H1 (cell line): ENCODE results near the gene MEGF9. TPM values are rescaled to one million over a fixed set of nuclear protein-coding genes. Genes with fewer than 3 reads are reported as not detected.

Experiments
- ATF3 ChIP-seq: IDR thresholded peaks from 2 replicates; pipeline ENCODE4 v1.6.1; 2011; ENCODE audit warnings: low read depth, mild to moderate bottlenecking, low read length; ENCODE audit not compliant: insufficient read depth
- BCL11A ChIP-seq, 2 experiments: IDR thresholded peaks; one replicate each; pipeline ENCODE4 v1.6.1; 2011; ENCODE audit warnings: low read depth in 2 of 2, low read length in 2 of 2, mild to moderate bottlenecking in 2 of 2
- BRCA1 ChIP-seq: IDR thresholded peaks from 2 replicates; pipeline ENCODE4 v1.6.1; 2012; ENCODE audit warnings: low read depth, low read length, improper control_type of control experiment
- CBX5 ChIP-seq: fragments of 300-800, 300-1000 bp; sonication (generic); IDR thresholded peaks from 2 replicates; pipeline ENCODE4 v1.7.1; 2016; ENCODE audit warnings: antibody characterized with exemption, low read length, low read depth
- CHD2 ChIP-seq: IDR thresholded peaks from 2 replicates; pipeline ENCODE4 v1.6.1; 2012; ENCODE audit warnings: low read length, improper control_type of control experiment
- CREB1 ChIP-seq: IDR thresholded peaks from 2 replicates; pipeline ENCODE4 v1.6.1; 2012; ENCODE audit warnings: inconsistent platforms
- CTBP2 ChIP-seq: IDR thresholded peaks from 2 replicates; pipeline ENCODE4 v1.7.0; 2011; ENCODE audit warnings: borderline replicate concordance, mild to moderate bottlenecking, moderate library complexity, mixed read lengths, low read length; ENCODE audit not compliant: insufficient read depth, insufficient read length
- EGR1 ChIP-seq: IDR thresholded peaks from 2 replicates; pipeline ENCODE4 v1.6.1; 2011; ENCODE audit warnings: low read depth, low read length, borderline replicate concordance
- EP300 ChIP-seq, 2 experiments: IDR thresholded peaks; 1 replicate in 1 of 2; 2 replicates in 1 of 2; pipeline ENCODE4 v1.6.1; 2011 to 2012; ENCODE audit warnings: low read depth in 2 of 2, low read length in 2 of 2, mild to moderate bottlenecking in 2 of 2, borderline replicate concordance in 1 of 2, inconsistent platforms in 1 of 2, moderate library complexity in 1 of 2
- EZH2 ChIP-seq: fragments of 200-600 bp; sonication (generic); IDR thresholded peaks from 2 replicates; pipeline ENCODE4 v1.7.1; 2012; ENCODE audit warnings: low read depth, mild to moderate bottlenecking, moderate library complexity, low read length, inconsistent platforms; ENCODE audit not compliant: severe bottlenecking
- GTF2F1 ChIP-seq: IDR thresholded peaks from 2 replicates; pipeline ENCODE4 v1.6.1; 2012; ENCODE audit warnings: low read depth, low read length, improper control_type of control experiment, borderline replicate concordance
- HDAC2 ChIP-seq, 2 experiments: fragments of 300-600 bp in 1 of 2; sonication (generic) in 1 of 2; IDR thresholded peaks; 2 replicates each; pipeline ENCODE4 v1.6.1; 2011 to 2012; ENCODE audit warnings: low read depth in 2 of 2, low read length in 2 of 2, mild to moderate bottlenecking in 2 of 2, moderate library complexity in 2 of 2, borderline replicate concordance in 1 of 2, inconsistent platforms in 1 of 2
- JUN ChIP-seq: IDR thresholded peaks from 2 replicates; pipeline ENCODE4 v1.6.1; 2011; ENCODE audit warnings: low read depth, mild to moderate bottlenecking, improper control_type of control experiment, low read length
- KDM1A ChIP-seq: fragments of 200-600, 300-600 bp; sonication (generic); IDR thresholded peaks from 2 replicates; pipeline ENCODE4 v1.7.1; 2016; ENCODE audit warnings: mild to moderate bottlenecking, low read length, borderline replicate concordance
- NANOG ChIP-seq: IDR thresholded peaks from 2 replicates; pipeline ENCODE4 v1.6.1; 2011; ENCODE audit warnings: low read length, low read depth, mild to moderate bottlenecking, inconsistent platforms; ENCODE audit not compliant: insufficient read depth, poor library complexity, severe bottlenecking
- NRF1 ChIP-seq: IDR thresholded peaks from 2 replicates; pipeline ENCODE4 v1.6.1; 2011; ENCODE audit warnings: mild to moderate bottlenecking, low read depth, low read length, improper control_type of control experiment
- PHF8 ChIP-seq: fragments of 200-600 bp; sonication (generic); conservative IDR thresholded peaks from 2 replicates; pipeline ENCODE4 v1.7.1; 2012; ENCODE audit warnings: low read depth, mild to moderate bottlenecking, inconsistent platforms, low read length, moderate library complexity
- POLR2A ChIP-seq, 2 experiments: IDR thresholded peaks; 1 replicate in 1 of 2; 2 replicates in 1 of 2; pipeline ENCODE4 v1.6.1; 2011; ENCODE audit warnings: low read depth in 2 of 2, low read length in 2 of 2, mild to moderate bottlenecking in 2 of 2; ENCODE audit errors: control extremely low read depth in 1 of 2
- POLR2AphosphoS5 ChIP-seq: IDR thresholded peaks from 2 replicates; pipeline ENCODE4 v1.6.1; 2011; ENCODE audit warnings: low read depth, low read length
- POU5F1 ChIP-seq: IDR thresholded peaks from 2 replicates; pipeline ENCODE4 v1.6.1; 2011; ENCODE audit warnings: low read depth, mild to moderate bottlenecking, low read length, moderate library complexity
- RFX5 ChIP-seq: IDR thresholded peaks from 2 replicates; pipeline ENCODE4 v1.6.1; 2011; ENCODE audit warnings: low read depth, low read length, improper control_type of control experiment, borderline replicate concordance
- RNF2 ChIP-seq: fragments of 200-900, 300-1000 bp; sonication (generic); IDR thresholded peaks from 2 replicates; pipeline ENCODE4 v1.7.1; 2016; ENCODE audit warnings: borderline replicate concordance, low read depth, mild to moderate bottlenecking, antibody characterized with exemption, low read length; ENCODE audit not compliant: poor library complexity, severe bottlenecking; ENCODE audit errors: missing control alignments
- RXRA ChIP-seq: IDR thresholded peaks from 2 replicates; pipeline ENCODE4 v1.6.1; 2011; ENCODE audit warnings: low read depth, mild to moderate bottlenecking, low read length, moderate library complexity; ENCODE audit not compliant: insufficient read depth
- SIRT6 ChIP-seq: IDR thresholded peaks from one replicate; pipeline ENCODE4 v1.7.1; 2012; ENCODE audit warnings: low read length, inconsistent platforms
- TAF1 ChIP-seq: IDR thresholded peaks from 2 replicates; pipeline ENCODE4 v1.6.1; 2011; ENCODE audit warnings: mild to moderate bottlenecking, low read depth, low read length
- polyA plus RNA-seq, 7 experiments: library from polyadenylated mRNA; depleted of rRNA in 3 of 7; stranded (reverse) in 5 of 7; unstranded in 2 of 7; fragments of >200 nt in 5 of 7; fragments of 200-250 nt in 2 of 7; gene quantifications; 1 replicate in 5 of 7; 2 replicates in 1 of 7; 4 replicates in 1 of 7; pipeline versions ENCODE4 v1.2.1 to v1.2.3, GENCODE V29; 2011 to 2013; ENCODE audit warnings: missing spikeins in 2 of 7, mixed read lengths in 2 of 7
- total RNA-seq: library from RNA; stranded (reverse); fragmentation: NEBNext Ultra II Directional; extraction: Animal tissue kit (Norgen Biotek cat#: 25700); gene quantifications from 2 replicates; pipeline ENCODE4 v1.2.1, GENCODE V29; 2021

MEGF9 gene
- total and polyA plus RNA-seq, 2 of the 8 experiments (the other 6 are each of a cell fraction or from before 2014, with no cell fraction given), result 0.45 to 1.8 TPM

- no peak for TF ChIP-seq EP300 (IDR thresholded peaks at IDR 0.05; ENCODE audit: borderline replicate concordance in 1 of 2, low read depth in 2 of 2, low read length in 2 of 2)
- TF ChIP-seq CHD2, result no peak
- no peak for TF ChIP-seq JUN
- TF ChIP-seq CTBP2, result no peak
- TF ChIP-seq CBX5, result no peak
- no peak for TF ChIP-seq PHF8
- no peak for TF ChIP-seq EGR1
- TF ChIP-seq ATF3, result no peak
- TF ChIP-seq NANOG, result no peak
- TF ChIP-seq NRF1, result no peak
- no peak for TF ChIP-seq RFX5
- TF ChIP-seq RXRA, result no peak
- no peak for TF ChIP-seq RNF2
- TF ChIP-seq POU5F1, result no peak
- no peak for TF ChIP-seq POLR2AphosphoS5
- TF ChIP-seq HDAC2 (IDR thresholded peaks at IDR 0.05; ENCODE audit: borderline replicate concordance in 1 of 2, low read depth in 2 of 2, low read length in 2 of 2), result no peak
- TF ChIP-seq BCL11A (IDR thresholded peaks at IDR 0.05; ENCODE audit: low read depth in 2 of 2, low read length in 2 of 2), result no peak
- no peak for TF ChIP-seq EZH2
- no peak for TF ChIP-seq GTF2F1
- peak; percentile 40; the same call in 1 of the 2 replicates for TF ChIP-seq KDM1A
- TF ChIP-seq BRCA1, result no peak
- no peak for TF ChIP-seq CREB1
- no peak for TF ChIP-seq TAF1
- no peak for TF ChIP-seq POLR2A (IDR thresholded peaks at IDR 0.05; ENCODE audit: control extremely low read depth in 1 of 2, low read depth in 2 of 2, low read length in 2 of 2)
- TF ChIP-seq SIRT6, result no peak
These were observed 28.7 kb upstream of the MEGF9 start (continued) for GRCh38 chr9:120742951-120743416.
